Vein endothelial cell (primary cell): ENCODE results near the gene TUBB. TPM values are rescaled to one million over a fixed set of nuclear protein-coding genes. Genes with fewer than 3 reads are reported as not detected.

Experiments used
- small RNA-seq: library from RNA; depleted of rRNA; stranded (forward); fragments of <200 nt; gene quantifications from one replicate; pipeline ENCODE3, GENCODE V24; 2012
- total RNA-seq: library from RNA; depleted of rRNA; stranded (reverse); fragments of >200 nt; gene quantifications from 2 replicates; pipeline ENCODE4 v1.2.3, GENCODE V29; 2012

TUBB gene
- total RNA-seq = 858 and 942 TPM in 2 replicates

DNA sequence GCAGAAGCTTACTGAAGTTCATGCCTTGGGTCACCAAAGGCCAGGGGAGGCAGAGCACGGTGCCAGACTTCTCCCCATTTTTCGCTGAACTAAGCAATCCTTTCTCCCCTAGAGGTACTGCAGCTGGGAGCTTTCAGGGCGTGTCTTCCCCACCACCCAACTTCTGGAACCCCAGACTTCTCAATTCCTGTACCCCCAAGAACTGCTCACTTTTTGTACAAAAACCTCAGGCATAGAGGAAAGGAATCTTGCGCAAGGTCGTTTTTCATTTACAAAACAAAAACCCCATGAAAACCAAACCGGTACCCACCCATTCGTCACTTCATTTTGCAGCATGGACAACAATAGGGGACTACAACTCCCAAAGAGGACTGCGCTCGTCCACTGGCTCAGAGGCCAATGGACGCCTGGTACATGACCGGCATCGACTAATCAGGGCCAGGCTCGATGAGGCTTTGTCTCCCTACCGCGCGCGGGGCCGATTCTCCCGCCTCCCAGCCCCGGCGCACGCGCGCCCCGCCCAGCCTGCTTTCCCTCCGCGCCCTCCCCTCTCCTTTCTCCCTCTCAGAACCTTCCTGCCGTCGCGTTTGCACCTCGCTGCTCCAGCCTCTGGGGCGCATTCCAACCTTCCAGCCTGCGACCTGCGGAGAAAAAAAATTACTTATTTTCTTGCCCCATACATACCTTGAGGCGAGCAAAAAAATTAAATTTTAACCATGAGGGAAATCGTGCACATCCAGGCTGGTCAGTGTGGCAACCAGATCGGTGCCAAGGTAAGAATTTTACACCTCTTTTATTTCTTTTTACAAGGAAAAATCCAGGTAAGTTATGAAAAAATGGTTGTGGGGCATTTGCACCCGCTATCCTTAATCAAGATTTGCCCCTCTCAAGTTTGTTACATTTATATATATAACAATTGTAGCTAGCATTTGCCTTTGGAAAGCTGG, at the start of gene TUBB:
TUBB (plus strand) TSS at position 562 of the 947 bp plus-strand sequence; CDS start at position 717, 155 bp downstream.

DNA sequence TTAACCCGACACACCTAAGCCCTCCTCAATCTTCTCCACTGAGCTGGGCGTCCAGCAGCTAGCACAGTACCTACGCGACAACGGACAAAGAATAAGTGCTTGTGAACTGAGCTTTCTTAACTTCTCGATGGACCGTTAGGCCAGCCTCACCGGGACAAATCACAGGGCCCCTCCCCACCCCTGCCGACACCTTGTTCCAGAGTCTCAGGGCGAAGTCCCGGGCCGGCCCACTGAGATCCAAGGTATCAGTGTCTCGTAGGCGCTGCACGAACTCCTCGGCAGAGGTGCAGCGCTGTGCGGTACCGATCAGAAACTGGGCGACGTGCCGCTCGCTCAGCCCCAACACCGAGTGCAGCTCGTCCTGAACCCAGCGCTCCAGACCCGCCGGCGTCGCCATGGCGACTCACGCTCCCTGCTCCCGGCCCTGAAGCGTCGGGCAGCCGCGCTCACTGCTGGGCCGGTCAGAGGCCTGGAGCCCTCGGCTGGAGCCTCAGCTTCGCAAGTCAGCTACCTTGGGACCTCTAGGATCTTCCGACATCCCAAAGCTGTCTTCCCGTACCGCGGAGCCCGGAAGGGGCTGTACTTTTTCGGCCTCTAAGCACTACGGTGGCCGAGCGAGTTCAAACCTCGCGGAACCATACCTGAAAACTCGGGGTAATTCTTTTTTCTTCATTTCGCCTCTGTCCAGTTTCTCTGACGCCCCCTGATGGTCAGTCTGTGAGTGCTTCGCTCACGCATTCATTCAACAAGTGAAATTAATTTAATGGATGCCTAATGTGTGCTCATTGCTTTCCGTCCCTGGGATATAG, 47.5 kb upstream of the TUBB start, which contains the start of gene DHX16:
DHX16 (minus strand) TSS at position 562 of the 809 bp plus-strand sequence; CDS start at position 397, 165 bp downstream.

GRCh38 chr6:30686009-30686907, 33.9 kb upstream of the TUBB start, which contains the start of gene PPP1R18:
PPP1R18 (minus strand) TSS chr6:30686645; CDS start chr6:30686018, 627 bp downstream.

GRCh38 chr6:30690403-30691207, 29.5 kb upstream of the TUBB start, which contains the start of gene NRM:
NRM (minus strand) TSS chr6:30690984; CDS start chr6:30690974, 10 bp downstream.

DNA sequence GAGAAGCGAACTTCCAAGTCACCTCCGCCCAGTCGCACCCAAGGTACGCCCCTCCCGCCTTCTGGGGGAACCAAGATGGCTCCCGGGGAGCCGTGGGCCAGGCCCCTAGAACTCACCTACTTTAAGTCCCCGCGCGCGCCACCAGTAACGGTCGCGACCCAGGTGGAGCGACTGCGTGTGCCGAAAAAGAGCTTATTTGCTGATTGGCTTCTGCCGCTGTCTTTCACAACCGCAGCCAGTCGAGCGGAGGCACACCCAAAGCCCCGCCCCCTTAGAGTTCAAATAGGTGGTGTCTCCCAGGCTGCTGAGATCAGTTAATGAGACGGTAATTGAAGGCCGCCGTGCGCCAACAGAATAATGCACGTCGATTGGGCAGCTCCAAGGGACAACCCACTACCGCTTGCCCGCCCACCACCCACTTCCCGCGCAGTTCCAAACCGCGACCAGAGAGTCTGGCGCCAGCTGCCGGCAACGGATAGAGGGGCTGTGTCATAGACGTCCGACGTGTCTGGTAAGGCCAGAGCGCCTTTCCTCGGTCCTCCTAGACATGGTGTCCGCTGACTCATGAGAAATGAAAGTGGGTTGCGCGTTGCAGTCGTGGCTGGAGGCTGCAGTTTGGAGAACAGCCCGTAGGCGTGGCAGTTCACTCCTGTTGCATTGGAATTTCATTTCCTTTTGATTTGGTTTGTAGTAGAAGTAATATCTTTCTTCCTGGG, 2.9 kb upstream of the TUBB start, which contains the start of gene MDC1:
MDC1 (minus strand) TSS at position 153 of the 716 bp plus-strand sequence. CDS start 2,106 bp downstream, outside the sequence.

GRCh38 chr6:30742316-30743098, 22.4 kb downstream of the TUBB start, which contains the start of gene FLOT1:
FLOT1 (minus strand) TSS chr6:30742687; CDS start chr6:30742189, 498 bp downstream.

GRCh38 chr6:30744054-30744805, 24.1 kb downstream of the TUBB start, which contains the start of gene IER3:
IER3 (minus strand) TSS chr6:30744547; CDS start chr6:30744518, 29 bp downstream.

Small RNA genes within 50 kb of the gene (small RNA-seq; reads per million reads assigned to genes)
- gene RF00019 (not detected), gene RN7SL353P (not detected)

Other genes starting within 250 kb of the TUBB start
- gene HLA-E, start 230.8 kb upstream of the TUBB start, total RNA-seq = 435 and 565 TPM in 2 replicates
- 41.5 and 48.0 TPM in 2 replicates for gene GNL1, start 163.9 kb upstream of the TUBB start, total RNA-seq
- gene PRR3, start 163.1 kb upstream of the TUBB start, total RNA-seq = 6.4 and 8.8 TPM in 2 replicates
- gene ABCF1, start 148.9 kb upstream of the TUBB start, total RNA-seq = 43.8 and 46.2 TPM in 2 replicates
- gene PPP1R10, start 103.1 kb upstream of the TUBB start, total RNA-seq = 41.1 and 44.7 TPM in 2 replicates
- gene MRPS18B, start 102.5 kb upstream of the TUBB start, total RNA-seq = 65.7 and 73.2 TPM in 2 replicates
- 4.6 and 6.8 TPM in 2 replicates for gene ATAT1, start 93.5 kb upstream of the TUBB start, total RNA-seq
- gene C6orf136, start 73.2 kb upstream of the TUBB start, total RNA-seq = 3.8 and 4.2 TPM in 2 replicates
- gene DHX16, start 47.3 kb upstream of the TUBB start, total RNA-seq = 33.6 and 37.7 TPM in 2 replicates
- gene PPP1R18, start 33.7 kb upstream of the TUBB start, total RNA-seq = 98.0 and 103 TPM in 2 replicates
- 5.6 and 7.0 TPM in 2 replicates for gene NRM, start 29.4 kb upstream of the TUBB start, total RNA-seq
- 10.1 and 10.9 TPM in 2 replicates for gene MDC1, start 3.1 kb upstream of the TUBB start, total RNA-seq
- gene FLOT1, start 22.3 kb downstream of the TUBB start, total RNA-seq = 86.3 and 91.1 TPM in 2 replicates
- 103 and 186 TPM in 2 replicates for gene IER3, start 24.2 kb downstream of the TUBB start, total RNA-seq
- 3.6 and 11.1 TPM in 2 replicates for gene DDR1, start 164.2 kb downstream of the TUBB start, total RNA-seq
- gene GTF2H4, start 187.9 kb downstream of the TUBB start, total RNA-seq = 18.1 and 19.3 TPM in 2 replicates
- gene VARS2, start 193.9 kb downstream of the TUBB start, total RNA-seq = 14.4 and 24.2 TPM in 2 replicates
- gene SFTA2, start 211.8 kb downstream of the TUBB start, total RNA-seq = not detected in 2 replicates
- gene MUCL3, start 220.6 kb downstream of the TUBB start, total RNA-seq = not detected in 2 replicates